Measurements from ENCODE around the gene CCDC201. TPM values are rescaled to one million over a fixed set of nuclear protein-coding genes. Genes with fewer than 3 reads are reported as not detected.

Gene CCDC201
- total RNA-seq, 2 donors from 2014 or later: not detected

DNA sequence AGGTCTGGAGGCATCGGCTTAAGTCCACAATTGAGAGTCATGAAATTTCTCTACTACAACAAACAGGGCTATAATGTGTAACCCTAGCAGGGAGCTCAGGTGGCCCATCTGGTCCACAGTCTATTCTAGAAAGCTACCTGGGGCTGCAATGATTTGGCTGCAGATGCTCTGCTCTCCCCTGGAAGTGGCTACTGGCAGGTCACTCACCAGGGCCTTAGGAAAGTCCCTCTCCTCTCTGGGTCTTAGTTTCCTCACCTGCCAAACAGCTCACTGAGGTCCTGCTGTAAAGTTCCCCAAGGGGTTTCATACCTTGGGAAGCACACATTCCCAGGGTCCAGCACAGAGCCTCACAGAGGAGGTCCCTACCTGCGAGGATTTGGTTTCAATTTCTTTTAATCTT lies 45.7 kb upstream of the CCDC201 start:
- Histone ChIP-seq H3K9ac (ENCODE audit: extremely low read depth, low read length, poor library complexity, severe bottlenecking) (no peak overlapping the region), H3K9me3 (ENCODE audit: control insufficient read depth, low read length) (no peaks in the 10 kb centered on the region), H3K4me1 (ENCODE audit: control insufficient read depth, insufficient read depth, low read length) (no peaks in the 10 kb centered on the region), H3K4me3 (ENCODE audit: low read length) (no peak overlapping the region), H3K27ac (ENCODE audit: low read depth, low read length) (no peak overlapping the region), H3K36me3 (ENCODE audit: control insufficient read depth, insufficient read depth, low read length) (no peaks in the 10 kb centered on the region), H3K27me3 (ENCODE audit: control insufficient read depth, insufficient read depth, low read length, poor library complexity, severe bottlenecking) (peaks cover 70% of the 10 kb centered on the region)
- Mint-ChIP-seq H3K4me3 (no peak overlapping the region), H3K36me3 (ENCODE audit: low read depth) (no peaks in the 10 kb centered on the region), H3K9me3 (no peaks in the 10 kb centered on the region), H3K27ac (no peak overlapping the region), H3K4me1 (peaks cover 13% of the 10 kb centered on the region), H3K27me3 (ENCODE audit: insufficient read depth) (peaks cover 74% of the 10 kb centered on the region)
- peak; percentile 24 for DNase-seq
- TF ChIP-seq, protein P1, sequence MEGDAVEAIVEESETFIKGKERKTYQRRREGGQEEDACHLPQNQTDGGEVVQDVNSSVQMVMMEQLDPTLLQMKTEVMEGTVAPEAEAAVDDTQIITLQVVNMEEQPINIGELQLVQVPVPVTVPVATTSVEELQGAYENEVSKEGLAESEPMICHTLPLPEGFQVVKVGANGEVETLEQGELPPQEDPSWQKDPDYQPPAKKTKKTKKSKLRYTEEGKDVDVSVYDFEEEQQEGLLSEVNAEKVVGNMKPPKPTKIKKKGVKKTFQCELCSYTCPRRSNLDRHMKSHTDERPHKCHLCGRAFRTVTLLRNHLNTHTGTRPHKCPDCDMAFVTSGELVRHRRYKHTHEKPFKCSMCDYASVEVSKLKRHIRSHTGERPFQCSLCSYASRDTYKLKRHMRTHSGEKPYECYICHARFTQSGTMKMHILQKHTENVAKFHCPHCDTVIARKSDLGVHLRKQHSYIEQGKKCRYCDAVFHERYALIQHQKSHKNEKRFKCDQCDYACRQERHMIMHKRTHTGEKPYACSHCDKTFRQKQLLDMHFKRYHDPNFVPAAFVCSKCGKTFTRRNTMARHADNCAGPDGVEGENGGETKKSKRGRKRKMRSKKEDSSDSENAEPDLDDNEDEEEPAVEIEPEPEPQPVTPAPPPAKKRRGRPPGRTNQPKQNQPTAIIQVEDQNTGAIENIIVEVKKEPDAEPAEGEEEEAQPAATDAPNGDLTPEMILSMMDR (conservative IDR thresholded peaks at IDR 0.05): no peak
- WGBS, 2 experiments (ENCODE audit: insufficient coverage in 1 of 2, insufficient read length in 1 of 2): 91 to 100% methylated on average over 1 to 2 of the region's 2 CpGs

DNA sequence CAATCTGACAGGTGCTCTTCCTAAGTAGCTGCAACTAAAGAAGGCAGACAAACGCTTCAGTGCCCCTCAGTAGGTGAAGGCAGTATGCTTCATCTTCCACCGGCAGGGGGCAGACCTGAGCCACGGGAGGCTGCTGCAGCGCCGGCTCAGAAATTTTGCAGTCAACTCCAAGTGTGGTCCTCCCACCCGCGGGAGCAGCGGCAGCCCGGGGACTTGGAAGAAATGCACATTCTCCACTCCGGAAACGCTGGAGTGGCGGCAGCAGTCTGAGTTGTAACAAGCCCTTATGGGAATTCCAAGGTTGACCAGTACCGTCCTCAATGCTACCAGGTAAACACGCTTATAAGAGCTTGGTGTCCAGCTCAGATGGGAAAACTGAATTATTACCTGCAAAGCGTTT lies 44.8 kb upstream of the CCDC201 start:
- TF ChIP-seq, protein P1 (conservative IDR thresholded peaks at IDR 0.05): peak; percentile 96
- no peaks in the 10 kb centered on the region for H3K9me3 Mint-ChIP-seq
- no peaks in the 10 kb centered on the region for H3K36me3 Mint-ChIP-seq (ENCODE audit: low read depth)
- H3K27ac Mint-ChIP-seq: no peak overlapping the region
- 18% methylated on average over 15 of the region's 15 CpGs for WGBS, 2 experiments (ENCODE audit: insufficient coverage in 1 of 2, insufficient read length in 1 of 2)
- H3K36me3 ChIP-seq (ENCODE audit: control insufficient read depth, insufficient read depth, low read length): peaks cover under 1% of the 10 kb centered on the region
- no peak overlapping the region for H3K4me3 ChIP-seq (ENCODE audit: low read length)
- peaks cover 67% of the 10 kb centered on the region for H3K27me3 Mint-ChIP-seq (ENCODE audit: insufficient read depth)
- peak; percentile 94 for DNase-seq
- H3K9ac ChIP-seq (ENCODE audit: extremely low read depth, low read length, poor library complexity, severe bottlenecking): no peak overlapping the region
- peaks cover 11% of the 10 kb centered on the region for H3K4me1 Mint-ChIP-seq
- peaks cover 61% of the 10 kb centered on the region for H3K27me3 ChIP-seq (ENCODE audit: control insufficient read depth, insufficient read depth, low read length, poor library complexity, severe bottlenecking)
- H3K4me3 Mint-ChIP-seq: no peak overlapping the region
- H3K9me3 ChIP-seq (ENCODE audit: control insufficient read depth, low read length): no peaks in the 10 kb centered on the region
- no peaks in the 10 kb centered on the region for H3K4me1 ChIP-seq (ENCODE audit: control insufficient read depth, insufficient read depth, low read length)
- H3K27ac ChIP-seq (ENCODE audit: low read depth, low read length): no peak overlapping the region

DNA sequence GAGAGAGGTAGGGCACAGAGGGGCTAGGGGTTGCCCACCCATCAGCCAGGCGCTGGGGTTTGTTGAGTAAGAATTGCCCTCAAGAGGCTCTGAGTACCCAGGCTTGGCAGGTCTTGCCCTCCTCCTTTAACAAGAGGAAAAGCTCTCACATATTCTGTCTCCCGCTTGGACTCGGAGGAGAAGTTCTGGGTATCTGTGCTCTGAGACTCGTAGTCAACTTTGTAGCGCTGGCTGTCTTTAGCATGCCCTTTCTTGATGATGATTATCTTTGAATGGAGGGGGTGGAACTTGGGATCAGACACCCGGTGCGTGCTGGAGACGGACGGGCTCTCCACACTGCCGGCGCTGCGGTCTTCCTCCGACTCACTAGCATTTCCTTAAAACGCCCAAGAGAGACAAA lies 44.2 kb upstream of the CCDC201 start:
- Histone ChIP-seq H3K27ac (ENCODE audit: low read depth, low read length) (no peak overlapping the region), H3K9ac (ENCODE audit: extremely low read depth, low read length, poor library complexity, severe bottlenecking) (no peak overlapping the region), H3K4me3 (ENCODE audit: low read length) (no peak overlapping the region), H3K4me1 (ENCODE audit: control insufficient read depth, insufficient read depth, low read length) (no peaks in the 10 kb centered on the region), H3K9me3 (ENCODE audit: control insufficient read depth, low read length) (no peaks in the 10 kb centered on the region), H3K27me3 (ENCODE audit: control insufficient read depth, insufficient read depth, low read length, poor library complexity, severe bottlenecking) (peaks cover 55% of the 10 kb centered on the region), H3K36me3 (ENCODE audit: control insufficient read depth, insufficient read depth, low read length) (peaks cover 4% of the 10 kb centered on the region)
- 86 to 94% methylated on average over 3 to 14 of the region's 14 CpGs for WGBS, 2 experiments (ENCODE audit: insufficient coverage in 1 of 2, insufficient read length in 1 of 2)
- Mint-ChIP-seq H3K27ac (no peak overlapping the region), H3K4me3 (no peak overlapping the region), H3K9me3 (no peaks in the 10 kb centered on the region), H3K4me1 (peaks cover 5% of the 10 kb centered on the region), H3K27me3 (ENCODE audit: insufficient read depth) (peaks cover 61% of the 10 kb centered on the region), H3K36me3 (ENCODE audit: low read depth) (no peaks in the 10 kb centered on the region)
- TF ChIP-seq, protein P1 (conservative IDR thresholded peaks at IDR 0.05): no peak
- no peak for DNase-seq

Measured in endodermal cell (in vitro differentiated cells).